Measurements from ENCODE around the gene TMTC2. TPM values are rescaled to one million over a fixed set of nuclear protein-coding genes. Genes with fewer than 3 reads are reported as not detected.

The TMTC2 gene
- total RNA-seq, 2 experiments from 2014 or later: 1.8 to 2.1 TPM

DNA sequence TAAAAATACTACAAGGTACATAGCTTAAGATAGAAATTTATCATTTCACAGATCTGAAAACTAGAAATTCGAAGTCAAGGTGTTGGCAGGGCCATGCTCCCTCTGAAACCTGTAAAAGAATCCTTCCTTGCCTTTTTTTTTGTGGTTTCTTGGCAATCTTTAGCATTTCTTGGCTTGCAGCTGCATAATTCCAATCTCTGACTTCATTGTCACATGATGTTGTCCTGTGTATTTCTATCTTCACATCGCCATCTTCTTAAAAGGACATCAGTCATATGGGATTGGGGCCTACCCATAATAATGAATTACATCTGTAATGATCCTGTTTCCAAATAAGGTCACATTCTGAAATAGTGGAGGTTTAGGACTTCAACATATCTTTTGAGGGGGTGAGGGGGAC, 250.4 kb downstream of the TMTC2 start:
- DNase-seq (no peak), ATAC-seq (ENCODE audit: poor library complexity) (no peak)
- H3K36me3 Mint-ChIP-seq (ENCODE audit: low read depth): no peaks in the 10 kb centered on the region
- ChIA-PET CTCF (interaction anchor here (0.9 kb wide), 1 partner anchor 10 kb away, joined by 3 read pairs; no protein-coding TSS in a partner anchor), POLR2A (no interaction called here)
- no peak overlapping the region for H3K4me3 Mint-ChIP-seq
- Histone ChIP-seq H3K9me3 (ENCODE audit: control insufficient read depth in 1 of 2, insufficient read depth in 1 of 2, low read length in 2 of 2) (no peaks in the 10 kb centered on the region), H3K27ac (ENCODE audit: low read depth in 1 of 2, low read length in 2 of 2) (no peak overlapping the region), H3K27me3 (ENCODE audit: control insufficient read depth in 1 of 2, insufficient read depth in 2 of 2, low read length in 2 of 2) (no peaks in the 10 kb centered on the region), H3K4me3 (ENCODE audit: low read length) (no peak overlapping the region), H3K36me3 (ENCODE audit: insufficient read depth, low read length) (no peaks in the 10 kb centered on the region), H3K4me1 (ENCODE audit: insufficient read depth, low read length) (no peaks in the 10 kb centered on the region)
- H3K27ac Mint-ChIP-seq: no peak overlapping the region
- H3K27me3 Mint-ChIP-seq: no peaks in the 10 kb centered on the region
- TF ChIP-seq CTCF (IDR thresholded peaks at IDR 0.05): no peak
- H3K9me3 Mint-ChIP-seq: no peaks in the 10 kb centered on the region
- no peaks in the 10 kb centered on the region for H3K4me1 Mint-ChIP-seq (ENCODE audit: low read depth)
- intact Hi-C loops (cut with DNase I, micrococcal nuclease): no loop called here

DNA sequence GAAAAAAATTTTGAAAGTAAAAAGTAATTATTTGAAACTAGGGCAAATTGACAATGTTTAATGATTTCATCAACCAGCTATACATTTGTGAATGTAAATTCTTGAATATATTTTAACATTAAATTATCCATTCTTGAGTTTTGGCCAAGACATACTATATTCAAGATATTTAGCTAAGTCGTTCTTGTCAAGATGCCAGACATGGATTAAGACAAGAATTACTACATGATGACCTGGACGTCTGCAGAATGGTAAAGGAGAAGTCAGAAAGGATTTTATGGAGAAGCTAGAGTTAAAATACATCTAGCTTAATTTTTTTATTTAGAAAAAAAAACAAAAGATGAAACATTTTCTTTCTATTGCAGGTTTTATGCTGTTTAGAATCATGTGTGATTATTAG, 255.8 kb downstream of the TMTC2 start:
- Mint-ChIP-seq H3K4me3 (no peak overlapping the region), H3K36me3 (ENCODE audit: low read depth) (no peaks in the 10 kb centered on the region), H3K27me3 (no peaks in the 10 kb centered on the region), H3K27ac (no peak overlapping the region), H3K4me1 (ENCODE audit: low read depth) (no peaks in the 10 kb centered on the region), H3K9me3 (no peaks in the 10 kb centered on the region)
- DNase-seq (no peak), ATAC-seq (ENCODE audit: poor library complexity) (no peak)
- ChIA-PET CTCF (interaction anchor here (1.4 kb wide), 1 partner anchor 9 kb away, joined by 3 read pairs; no protein-coding TSS in a partner anchor), POLR2A (no interaction called here)
- TF ChIP-seq CTCF (IDR thresholded peaks at IDR 0.05): no peak
- Histone ChIP-seq H3K27ac (ENCODE audit: low read depth in 1 of 2, low read length in 2 of 2) (no peak overlapping the region), H3K9me3 (ENCODE audit: control insufficient read depth in 1 of 2, insufficient read depth in 1 of 2, low read length in 2 of 2) (peaks cover 0 to 4% of the 10 kb centered on the region in 2 experiments), H3K27me3 (ENCODE audit: control insufficient read depth in 1 of 2, insufficient read depth in 2 of 2, low read length in 2 of 2) (no peaks in the 10 kb centered on the region), H3K4me1 (ENCODE audit: insufficient read depth, low read length) (no peaks in the 10 kb centered on the region), H3K4me3 (ENCODE audit: low read length) (no peak overlapping the region), H3K36me3 (ENCODE audit: insufficient read depth, low read length) (no peaks in the 10 kb centered on the region)
- intact Hi-C loops (cut with DNase I, micrococcal nuclease): no loop called here

DNA sequence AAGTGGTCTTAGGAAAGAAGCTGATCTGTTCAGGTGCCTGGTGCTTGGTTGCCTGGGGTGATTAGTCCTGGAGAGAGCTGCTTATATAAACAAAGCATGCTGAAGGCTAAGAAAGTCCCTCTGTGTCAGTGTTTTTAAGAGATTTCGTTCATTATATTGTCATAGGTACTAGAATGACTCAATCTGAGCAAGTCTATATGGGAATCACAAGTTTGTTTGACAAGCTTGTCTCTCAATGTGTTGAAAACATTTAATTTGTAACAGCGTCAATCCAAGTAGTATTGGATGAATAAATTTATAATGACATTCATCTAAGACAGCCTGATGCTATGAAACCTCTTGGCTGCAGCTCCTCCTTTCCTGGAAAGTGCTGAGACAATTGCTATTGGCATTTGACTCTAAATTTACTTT, 256.3 kb downstream of the TMTC2 start:
- intact Hi-C loops (cut with DNase I, micrococcal nuclease): no loop called here
- ATAC-seq (ENCODE audit: poor library complexity) (no peak), DNase-seq (no peak)
- Mint-ChIP-seq H3K4me3 (no peak overlapping the region), H3K9me3 (no peaks in the 10 kb centered on the region), H3K36me3 (ENCODE audit: low read depth) (no peaks in the 10 kb centered on the region), H3K27me3 (no peaks in the 10 kb centered on the region), H3K27ac (no peak overlapping the region), H3K4me1 (ENCODE audit: low read depth) (no peaks in the 10 kb centered on the region)
- Histone ChIP-seq H3K4me1 (ENCODE audit: insufficient read depth, low read length) (no peaks in the 10 kb centered on the region), H3K9me3 (ENCODE audit: control insufficient read depth in 1 of 2, insufficient read depth in 1 of 2, low read length in 2 of 2) (peaks cover 0 to 4% of the 10 kb centered on the region in 2 experiments), H3K27ac (ENCODE audit: low read depth in 1 of 2, low read length in 2 of 2) (no peak overlapping the region), H3K4me3 (ENCODE audit: low read length) (no peak overlapping the region), H3K36me3 (ENCODE audit: insufficient read depth, low read length) (no peaks in the 10 kb centered on the region), H3K27me3 (ENCODE audit: control insufficient read depth in 1 of 2, insufficient read depth in 2 of 2, low read length in 2 of 2) (no peaks in the 10 kb centered on the region)
- ChIA-PET POLR2A (no interaction called here), CTCF (interaction anchor here (1.4 kb wide), 1 partner anchor 10 kb away, joined by 3 read pairs; no protein-coding TSS in a partner anchor)
- TF ChIP-seq CTCF (IDR thresholded peaks at IDR 0.05): no peak

Data from CD4-positive, alpha-beta T cell (primary cell).